ENCODE measurements around the gene BICRA.
"Not testable (repeated sequence)": the region's sequence is repeated elsewhere in the genome, so short reads cannot be mapped to it uniquely, and the experiment has no call there.

BICRA gene

DNA sequence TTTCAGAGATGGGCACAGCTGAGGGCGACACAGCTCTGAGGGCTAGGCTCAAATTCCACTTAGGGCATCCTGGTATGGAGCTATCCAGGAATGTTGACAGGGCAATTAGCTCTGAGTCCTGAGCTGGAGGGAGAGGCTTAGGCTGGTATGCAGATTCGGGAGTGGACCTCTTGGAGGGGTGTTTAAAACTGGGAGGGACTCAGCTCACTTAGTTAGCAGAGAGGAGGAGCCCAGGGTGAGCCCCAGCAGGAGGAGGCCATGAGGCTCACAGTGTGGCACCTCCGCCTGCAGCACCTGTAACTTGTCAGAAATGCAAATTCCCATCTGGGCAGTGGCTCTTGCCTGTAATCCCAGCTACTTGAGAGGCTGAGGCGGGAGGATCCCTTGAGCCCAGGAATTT, 126.2 kb downstream of the BICRA start:
- DNase-seq (ENCODE audit: insufficient read length, low spot score), result no peak
- FAIRE-seq, result no peak

- FAIRE-seq, result no peak
- DNase-seq (ENCODE audit: insufficient read length, low spot score), result no peak
Observed at GRCh38 chr19:47740866-47741519, 132.1 kb downstream of the BICRA start.

- no peak for DNase-seq (ENCODE audit: insufficient read length, low spot score)
- FAIRE-seq, result no peak
Observed at GRCh38 chr19:47741544-47742140, 132.7 kb downstream of the BICRA start.

DNA sequence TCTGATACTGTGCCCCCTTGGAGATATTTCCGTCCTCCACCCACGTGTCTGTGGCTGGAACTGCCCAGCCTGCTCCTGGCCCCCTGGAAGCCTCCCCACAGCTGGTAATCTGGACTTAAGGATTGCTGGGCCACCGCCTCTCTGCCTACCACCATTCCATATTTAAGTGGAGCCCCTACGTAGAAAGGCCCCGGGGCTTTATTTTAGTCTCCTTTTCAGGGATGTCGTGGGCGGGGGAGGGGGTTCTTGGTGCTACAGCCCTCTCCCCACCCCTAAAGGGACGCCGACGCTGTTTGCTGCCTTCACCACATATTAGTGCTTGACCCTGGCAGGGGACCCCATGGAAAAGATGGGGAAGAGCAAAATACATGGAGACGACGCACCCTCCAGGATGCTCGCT, 133.7 kb downstream of the BICRA start:
- FAIRE-seq (no peak), DNase-seq (ENCODE audit: insufficient read length, low spot score) (no peak)

- FAIRE-seq (no peak), DNase-seq (ENCODE audit: insufficient read length, low spot score) (peak; percentile 92)
Observed at GRCh38 chr19:47745010-47745901, 136.3 kb downstream of the BICRA start, which contains the start of gene NOP53. Gene NOP53 (plus strand): TSS chr19:47745546. CDS start chr19:47745560, 14 bp downstream.

DNA sequence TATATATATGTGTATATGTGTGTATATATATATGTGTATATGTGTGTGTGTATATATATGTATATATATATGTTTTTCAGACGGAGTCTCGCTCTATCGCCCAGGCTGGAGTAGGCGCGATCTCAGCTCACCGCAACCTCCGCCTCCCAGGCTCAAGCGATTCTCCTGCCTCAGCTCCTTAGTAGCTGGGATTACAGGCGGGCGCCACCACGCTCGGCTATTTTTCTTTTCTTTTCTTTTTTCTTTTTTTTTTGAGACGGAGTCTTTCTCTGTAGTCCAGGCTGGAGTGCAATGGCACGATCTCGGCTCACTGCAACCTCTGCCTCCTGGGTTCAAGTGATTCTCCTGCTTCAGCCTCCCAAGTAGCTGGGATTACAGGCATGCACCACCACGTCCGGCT, 137.2 kb downstream of the BICRA start:
- not testable (repeated sequence) for DNase-seq (ENCODE audit: insufficient read length, low spot score); FAIRE-seq

GRCh38 chr19:47749326-47749725, 140.4 kb downstream of the BICRA start:
- no peak for FAIRE-seq

GRCh38 chr19:47750752-47751151, 141.8 kb downstream of the BICRA start:
- no peak for FAIRE-seq
- no peak for DNase-seq (ENCODE audit: insufficient read length, low spot score)

More at GRCh38 chr19:47749326-47749725, 140.4 kb downstream of the BICRA start:
- no peak for DNase-seq (ENCODE audit: insufficient read length, low spot score)

DNA sequence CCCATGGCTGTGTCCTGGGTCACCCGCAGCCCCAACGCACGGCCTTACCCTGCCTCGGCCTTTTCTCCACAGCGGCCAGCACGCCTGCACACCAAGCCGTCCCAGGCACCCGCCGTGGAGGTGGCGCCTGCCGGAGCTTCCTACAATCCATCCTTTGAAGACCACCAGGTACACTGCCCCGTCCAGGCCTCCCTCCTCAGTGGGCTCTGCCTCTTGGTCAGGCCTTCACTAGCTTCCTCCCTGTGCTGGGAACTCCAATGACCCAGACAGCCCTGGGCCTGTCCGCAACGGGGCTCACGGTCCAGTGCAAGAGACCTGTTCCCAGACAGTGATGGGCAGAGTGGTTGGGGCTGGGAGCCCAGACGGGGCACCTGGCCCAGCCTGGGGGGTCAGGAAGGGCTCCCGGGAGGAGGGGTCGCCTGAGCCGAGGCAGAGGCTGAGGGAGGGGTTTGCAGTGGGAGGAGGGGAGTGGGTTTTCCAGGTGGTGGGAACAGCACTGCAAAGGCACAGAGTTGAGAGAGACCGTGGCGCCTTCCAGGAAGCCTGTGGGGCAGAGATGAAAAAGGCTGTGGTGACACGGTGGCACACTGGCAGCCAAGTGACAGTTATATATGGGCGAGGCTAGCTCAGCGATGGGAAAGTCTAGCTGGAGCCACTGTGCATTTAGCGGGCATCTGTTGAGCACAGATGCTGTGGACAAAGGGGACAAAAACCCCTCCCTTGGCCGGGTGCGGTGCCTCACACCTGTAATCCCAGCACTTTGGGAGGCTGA, 143.7 kb downstream of the BICRA start:
- FAIRE-seq (no peak), DNase-seq (ENCODE audit: insufficient read length, low spot score) (no peak)

Measured in HTR-8/SVneo (cell line).